ENCODE measurements around the gene MYO18A.

The MYO18A gene

GRCh38 chr17:29032857-29033197 lies 147.4 kb downstream of the MYO18A start:
- no peak for DNase-seq (ENCODE audit: low spot score)

DNA sequence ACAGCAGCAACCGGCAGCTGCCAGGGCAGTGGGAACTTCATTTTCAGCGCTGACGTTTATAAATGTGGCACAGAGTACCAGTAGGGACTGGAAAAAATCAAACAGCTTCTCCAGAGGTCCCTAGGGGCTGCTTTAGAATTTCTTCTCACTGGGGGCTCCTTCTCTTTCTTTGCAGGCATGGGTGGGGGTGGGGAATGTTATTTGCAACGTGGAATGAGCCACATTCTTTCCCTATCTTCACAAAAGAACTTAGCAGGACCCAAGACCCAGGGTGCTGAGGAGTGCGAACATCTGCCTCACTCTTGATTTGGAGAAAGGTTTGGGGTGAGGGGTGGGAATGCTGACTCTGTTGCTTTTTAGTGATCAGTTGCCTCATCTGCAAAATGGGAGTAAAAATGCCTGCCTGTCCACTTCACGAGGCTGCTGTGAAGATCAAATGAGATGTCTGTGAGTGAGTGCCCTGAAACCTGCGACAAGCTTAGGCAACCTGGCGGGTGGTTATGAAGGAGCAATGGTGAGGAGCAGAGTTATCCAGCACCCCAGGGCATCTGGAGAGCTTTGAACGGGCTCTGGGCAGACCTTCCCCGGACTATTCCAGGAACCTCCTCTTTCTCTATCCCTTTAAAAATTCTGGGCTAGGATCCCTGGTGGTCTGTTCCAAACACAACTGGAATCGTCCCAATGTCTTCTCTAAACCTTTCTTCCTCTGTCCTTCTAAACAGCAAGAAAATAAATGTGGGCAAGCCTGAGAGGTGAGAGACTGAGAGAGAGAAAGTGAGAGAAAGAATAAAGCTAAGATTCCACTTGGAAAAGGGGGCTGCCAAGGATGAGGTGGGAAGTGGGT lies 148.0 kb downstream of the MYO18A start:
- DNase-seq (ENCODE audit: low spot score): no peak

DNA sequence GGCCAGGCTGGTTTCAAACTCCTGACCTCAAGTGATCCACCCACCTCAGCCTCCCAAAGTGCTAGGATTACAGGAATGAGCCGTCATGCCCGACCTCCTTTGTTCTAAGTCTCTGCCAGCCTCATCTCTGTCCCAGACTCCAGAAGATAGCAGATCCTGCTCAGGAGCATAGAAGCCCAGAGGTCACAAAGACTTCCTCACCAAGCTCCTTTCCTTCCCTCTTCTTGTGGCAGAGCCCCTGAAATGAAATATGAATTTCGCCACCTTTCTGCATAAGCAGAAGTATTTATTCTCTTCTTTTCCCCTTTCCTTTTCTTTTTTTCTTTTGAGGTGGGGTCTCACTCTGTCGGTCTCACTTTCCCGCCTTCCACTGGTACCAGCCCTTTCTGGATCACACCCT lies 148.7 kb downstream of the MYO18A start:
- DNase-seq (ENCODE audit: low spot score): no peak

- DNase-seq (ENCODE audit: low spot score): no peak
Measured at GRCh38 chr17:29024316-29024952, 155.8 kb downstream of the MYO18A start.

DNA sequence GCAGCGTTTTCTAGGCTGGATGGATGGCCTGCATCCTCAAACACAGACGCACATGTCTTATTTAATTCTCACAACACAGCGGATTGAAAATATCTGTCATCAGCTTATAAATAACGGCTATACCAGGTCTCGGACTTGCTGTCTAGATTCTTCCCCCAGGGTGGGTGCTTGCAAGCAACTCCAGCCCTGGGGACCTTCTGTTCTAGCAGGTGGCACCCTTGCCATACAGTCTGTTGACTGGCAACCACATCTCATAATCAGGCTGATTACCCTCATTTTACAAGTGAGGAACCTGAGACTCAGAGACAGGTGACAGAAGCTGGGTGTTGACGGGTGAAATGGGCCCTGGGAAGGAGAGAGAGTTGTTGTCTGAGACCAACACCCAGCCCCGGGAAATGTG lies 158.1 kb downstream of the MYO18A start:
- no peak for DNase-seq (ENCODE audit: low spot score)

GRCh38 chr17:29021226-29021625 lies 159.0 kb downstream of the MYO18A start:
- no peak for DNase-seq (ENCODE audit: low spot score)
